Liver (tissue), 9 donors: ENCODE results near the gene ZNF766. TPM values are rescaled to one million over a fixed set of nuclear protein-coding genes. Genes with fewer than 3 reads are reported as not detected.
"Not testable (repeated sequence)": the region's sequence is repeated elsewhere in the genome, so short reads cannot be mapped to it uniquely, and the experiment has no call there.

Experiments used
- DNase-seq: peaks from one replicate; pipeline ENCODE4 v3.0.0-alpha.2; 2017; ENCODE audit warnings: low spot score
- H3K27ac ChIP-seq, 2 donors: one replicate each; pipeline ENCODE4 v1.7.0; 2013; ENCODE audit warnings: inconsistent platforms in 2 of 2, low read length in 2 of 2, control low read depth in 1 of 2, low read depth in 1 of 2, mild to moderate bottlenecking in 1 of 2
- H3K27me3 ChIP-seq, 4 donors: one replicate each; pipeline versions ENCODE4 v1.6.1 to v1.7.0; 2013; ENCODE audit warnings: low read length in 3 of 4, inconsistent platforms in 1 of 4, mild to moderate bottlenecking in 1 of 4, moderate library complexity in 1 of 4; ENCODE audit not compliant: control insufficient read depth in 4 of 4, insufficient read depth in 4 of 4
- H3K36me3 ChIP-seq, 4 donors: one replicate each; pipeline versions ENCODE4 v1.6.1 to v1.7.0; 2013; ENCODE audit warnings: low read length in 3 of 4, mild to moderate bottlenecking in 3 of 4, low read depth in 1 of 4, moderate library complexity in 1 of 4; ENCODE audit not compliant: control insufficient read depth in 4 of 4, insufficient read depth in 3 of 4
- H3K4me1 ChIP-seq, 4 donors: one replicate each; pipeline versions ENCODE4 v1.6.1 to v1.7.0; 2013; ENCODE audit warnings: low read length in 3 of 4, mild to moderate bottlenecking in 3 of 4, moderate library complexity in 1 of 4; ENCODE audit not compliant: control insufficient read depth in 4 of 4, insufficient read depth in 4 of 4
- H3K4me3 ChIP-seq, 3 donors: one replicate each; pipeline versions ENCODE4 v1.6.1 to v1.7.0; 2013; ENCODE audit warnings: low read length in 3 of 3, control low read depth in 1 of 3, low read depth in 1 of 3, mild to moderate bottlenecking in 1 of 3
- H3K9ac ChIP-seq, 2 donors: one replicate each; pipeline ENCODE4 v1.7.0; 2013; ENCODE audit warnings: low read length in 2 of 2, mild to moderate bottlenecking in 2 of 2, moderate library complexity in 2 of 2, control low read depth in 1 of 2, low read depth in 1 of 2
- H3K9me3 ChIP-seq, 4 donors: one replicate each; pipeline versions ENCODE4 v1.6.1 to v1.7.0; 2013; ENCODE audit warnings: low read length in 3 of 4; ENCODE audit not compliant: control insufficient read depth in 4 of 4
- FOXA1 ChIP-seq: IDR thresholded peaks from 2 replicates; pipeline ENCODE4 v1.6.1; 2016; ENCODE audit warnings: antibody characterized with exemption
- HNF4G ChIP-seq: IDR thresholded peaks from 2 replicates; pipeline ENCODE4 v1.6.1; 2016; ENCODE audit warnings: antibody characterized with exemption
- JUND ChIP-seq, 2 donors: IDR thresholded peaks; 2 replicates each; pipeline ENCODE4 v1.6.1; 2016; ENCODE audit warnings: antibody characterized with exemption in 2 of 2
- RAD21 ChIP-seq, 2 donors: IDR thresholded peaks; 2 replicates each; pipeline ENCODE4 v1.6.1; 2016; ENCODE audit warnings: antibody characterized with exemption in 2 of 2, mild to moderate bottlenecking in 2 of 2
- RXRA ChIP-seq, 2 donors: IDR thresholded peaks; 2 replicates each; pipeline ENCODE4 v1.6.1; 2017 to 2018; ENCODE audit warnings: antibody characterized with exemption in 2 of 2, mild to moderate bottlenecking in 1 of 2
- WGBS: extraction: QIAGEN DNeasy Blood & Tissue Kit; methylation state at CpG from one replicate; pipeline ENCODE4 v1.1.7; 2013; 5-methylcytosine and 5-hydroxymethylcytosine counted together
- polyA plus RNA-seq, 2 donors: library from polyadenylated mRNA; stranded (reverse) in 1 of 2; unstranded in 1 of 2; fragments of 200-250 nt in 1 of 2; fragments of >200 nt in 1 of 2; fragmentation: Nextera tagmentation in 1 of 2; extraction: Ambion mirVana in 1 of 2; gene quantifications; one replicate each; pipeline versions ENCODE4 v1.2.1 to v1.2.3, GENCODE V29; 2013 to 2015
- total RNA-seq, 2 donors: library from RNA; depleted of rRNA; stranded (reverse); fragments of >200 nt; gene quantifications; one replicate each; pipeline ENCODE4 v1.2.3, GENCODE V29; 2014
- TF ChIP-seq, protein P1 (sequence below): IDR thresholded peaks from 2 replicates; pipeline ENCODE4 v1.6.1; 2016; ENCODE audit warnings: antibody characterized with exemption, mild to moderate bottlenecking
- TF ChIP-seq, protein P2 (sequence below): fragments of 150-350 bp; IDR thresholded peaks from 2 replicates; pipeline ENCODE4 v1.5.1; 2017; ENCODE audit warnings: improper control_type of control experiment, low read depth, low read length; ENCODE audit not compliant: missing input control
- TF ChIP-seq, protein P3 (sequence below): IDR thresholded peaks from 2 replicates; pipeline ENCODE4 v1.6.1; 2016; ENCODE audit warnings: antibody characterized with exemption
- donor health status: healthy.
- donor health status: healthy.
- donor health status: healthy.
- donor health status: healthy.
- donor health status: healthy.

Gene ZNF766
- total and polyA plus RNA-seq, 4 donors: 1.6 to 4.9 (median 3.8) TPM

DNA sequence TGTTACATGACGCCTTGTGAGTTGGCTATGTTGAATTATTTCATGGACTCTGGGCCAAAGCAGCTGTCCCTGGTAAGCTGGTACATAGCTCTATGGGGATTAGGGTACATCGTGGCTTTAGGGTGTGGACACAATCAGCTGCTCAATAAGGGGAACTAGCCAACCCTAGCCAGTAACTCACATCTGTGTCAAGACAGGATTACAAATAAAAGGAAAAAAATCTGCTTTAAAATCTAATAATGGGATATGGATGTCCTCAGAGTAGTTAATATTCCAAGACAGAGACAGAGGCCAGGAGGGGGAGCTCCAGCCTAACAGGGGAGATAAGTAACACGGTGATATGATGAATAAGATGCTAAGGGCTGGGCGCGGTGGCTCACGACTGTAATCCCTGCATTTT is 21.1 kb upstream of the ZNF766 start:
- Histone ChIP-seq H3K27ac (no peak overlapping the region), H3K36me3 (no peaks in the 10 kb centered on the region), H3K27me3 (no peaks in the 10 kb centered on the region), H3K9me3 (peaks cover 0 to under 1% (median 0%) of the 10 kb centered on the region in 4 donors), H3K4me1 (no peaks in the 10 kb centered on the region), H3K4me3 (no peak overlapping the region), H3K9ac (no peak overlapping the region)
- TF ChIP-seq, protein P1, sequence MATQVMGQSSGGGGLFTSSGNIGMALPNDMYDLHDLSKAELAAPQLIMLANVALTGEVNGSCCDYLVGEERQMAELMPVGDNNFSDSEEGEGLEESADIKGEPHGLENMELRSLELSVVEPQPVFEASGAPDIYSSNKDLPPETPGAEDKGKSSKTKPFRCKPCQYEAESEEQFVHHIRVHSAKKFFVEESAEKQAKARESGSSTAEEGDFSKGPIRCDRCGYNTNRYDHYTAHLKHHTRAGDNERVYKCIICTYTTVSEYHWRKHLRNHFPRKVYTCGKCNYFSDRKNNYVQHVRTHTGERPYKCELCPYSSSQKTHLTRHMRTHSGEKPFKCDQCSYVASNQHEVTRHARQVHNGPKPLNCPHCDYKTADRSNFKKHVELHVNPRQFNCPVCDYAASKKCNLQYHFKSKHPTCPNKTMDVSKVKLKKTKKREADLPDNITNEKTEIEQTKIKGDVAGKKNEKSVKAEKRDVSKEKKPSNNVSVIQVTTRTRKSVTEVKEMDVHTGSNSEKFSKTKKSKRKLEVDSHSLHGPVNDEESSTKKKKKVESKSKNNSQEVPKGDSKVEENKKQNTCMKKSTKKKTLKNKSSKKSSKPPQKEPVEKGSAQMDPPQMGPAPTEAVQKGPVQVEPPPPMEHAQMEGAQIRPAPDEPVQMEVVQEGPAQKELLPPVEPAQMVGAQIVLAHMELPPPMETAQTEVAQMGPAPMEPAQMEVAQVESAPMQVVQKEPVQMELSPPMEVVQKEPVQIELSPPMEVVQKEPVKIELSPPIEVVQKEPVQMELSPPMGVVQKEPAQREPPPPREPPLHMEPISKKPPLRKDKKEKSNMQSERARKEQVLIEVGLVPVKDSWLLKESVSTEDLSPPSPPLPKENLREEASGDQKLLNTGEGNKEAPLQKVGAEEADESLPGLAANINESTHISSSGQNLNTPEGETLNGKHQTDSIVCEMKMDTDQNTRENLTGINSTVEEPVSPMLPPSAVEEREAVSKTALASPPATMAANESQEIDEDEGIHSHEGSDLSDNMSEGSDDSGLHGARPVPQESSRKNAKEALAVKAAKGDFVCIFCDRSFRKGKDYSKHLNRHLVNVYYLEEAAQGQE: no peak
- TF ChIP-seq RAD21 (IDR thresholded peaks at IDR 0.05) (peak; percentile 71 to 77), HNF4G (no peak), RXRA (IDR thresholded peaks at IDR 0.05) (no peak)
- TF ChIP-seq, protein P2, sequence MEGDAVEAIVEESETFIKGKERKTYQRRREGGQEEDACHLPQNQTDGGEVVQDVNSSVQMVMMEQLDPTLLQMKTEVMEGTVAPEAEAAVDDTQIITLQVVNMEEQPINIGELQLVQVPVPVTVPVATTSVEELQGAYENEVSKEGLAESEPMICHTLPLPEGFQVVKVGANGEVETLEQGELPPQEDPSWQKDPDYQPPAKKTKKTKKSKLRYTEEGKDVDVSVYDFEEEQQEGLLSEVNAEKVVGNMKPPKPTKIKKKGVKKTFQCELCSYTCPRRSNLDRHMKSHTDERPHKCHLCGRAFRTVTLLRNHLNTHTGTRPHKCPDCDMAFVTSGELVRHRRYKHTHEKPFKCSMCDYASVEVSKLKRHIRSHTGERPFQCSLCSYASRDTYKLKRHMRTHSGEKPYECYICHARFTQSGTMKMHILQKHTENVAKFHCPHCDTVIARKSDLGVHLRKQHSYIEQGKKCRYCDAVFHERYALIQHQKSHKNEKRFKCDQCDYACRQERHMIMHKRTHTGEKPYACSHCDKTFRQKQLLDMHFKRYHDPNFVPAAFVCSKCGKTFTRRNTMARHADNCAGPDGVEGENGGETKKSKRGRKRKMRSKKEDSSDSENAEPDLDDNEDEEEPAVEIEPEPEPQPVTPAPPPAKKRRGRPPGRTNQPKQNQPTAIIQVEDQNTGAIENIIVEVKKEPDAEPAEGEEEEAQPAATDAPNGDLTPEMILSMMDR: peak; percentile 58
- DNase-seq: no peak
- WGBS: 21% methylated on average over 6 of the region's 6 CpGs

DNA sequence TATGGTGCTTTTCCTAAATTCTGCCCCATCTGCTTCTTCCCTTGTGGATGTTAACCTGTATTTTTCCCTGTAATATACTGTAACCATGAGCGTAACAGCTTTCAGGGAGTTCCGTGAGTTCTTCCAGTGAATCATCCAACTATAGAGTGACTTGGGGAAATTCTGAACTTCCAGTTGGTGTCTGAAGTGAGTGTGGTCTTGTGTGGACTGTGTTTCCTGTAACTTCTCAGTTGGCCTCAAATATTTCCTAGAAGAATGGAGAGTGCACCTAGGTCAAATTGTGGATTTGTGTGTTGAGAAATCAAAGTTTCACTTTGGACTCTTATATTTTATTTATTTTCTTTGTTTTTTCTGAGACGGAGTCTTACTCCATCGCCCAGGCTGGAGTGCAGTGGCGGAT is 11.0 kb upstream of the ZNF766 start:
- Histone ChIP-seq H3K36me3 (no peaks in the 10 kb centered on the region), H3K4me1 (no peaks in the 10 kb centered on the region), H3K27me3 (no peaks in the 10 kb centered on the region), H3K4me3 (no peak overlapping the region), H3K9ac (no peak overlapping the region), H3K27ac (no peak overlapping the region), H3K9me3 (peaks cover 0 to 21% (median 2%) of the 10 kb centered on the region in 4 donors)
- 92% methylated on average over 5 of the region's 5 CpGs for WGBS
- no peak for DNase-seq
- TF ChIP-seq RXRA (IDR thresholded peaks at IDR 0.05) (no peak), JUND (IDR thresholded peaks at IDR 0.05) (no peak), FOXA1 (no peak), RAD21 (IDR thresholded peaks at IDR 0.05) (no peak)
- TF ChIP-seq, protein P3, sequence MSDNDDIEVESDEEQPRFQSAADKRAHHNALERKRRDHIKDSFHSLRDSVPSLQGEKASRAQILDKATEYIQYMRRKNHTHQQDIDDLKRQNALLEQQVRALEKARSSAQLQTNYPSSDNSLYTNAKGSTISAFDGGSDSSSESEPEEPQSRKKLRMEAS: no peak
- TF ChIP-seq, protein P2: no peak

DNA sequence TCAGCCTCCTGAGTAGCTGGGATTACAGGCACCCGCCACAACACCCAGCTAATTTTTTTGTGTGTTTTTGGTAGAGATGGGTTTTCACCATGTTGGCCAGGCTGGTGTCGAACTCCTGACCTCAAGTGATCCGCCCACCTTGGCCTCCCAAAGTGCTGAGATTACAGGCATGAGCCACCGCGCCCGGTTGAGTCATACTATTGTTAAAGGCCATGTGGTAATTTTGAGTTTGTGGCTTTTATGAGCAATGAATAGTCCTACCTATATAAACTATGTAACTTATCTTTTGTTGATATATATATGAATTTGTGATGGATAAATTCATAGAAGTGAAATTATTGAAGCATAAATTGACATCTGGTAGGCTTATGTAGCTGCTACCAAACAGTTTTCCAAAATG is 3.8 kb upstream of the ZNF766 start:
- H3K4me1 ChIP-seq, H3K36me3 ChIP-seq, DNase-seq, H3K9ac ChIP-seq, H3K27ac ChIP-seq, H3K27me3 ChIP-seq, H3K4me3 ChIP-seq: not testable (repeated sequence)
- H3K9me3 ChIP-seq: peaks cover 0 to 10% (median 6%) of the 10 kb centered on the region in 4 donors
- WGBS: 93% methylated on average over 6 of the region's 6 CpGs
